Mesenchymal stem cell (in vitro differentiated cells and primary cell): ENCODE results near the gene CHRM2.
A peak's percentile ranks its signal among the peaks of the same experiment; 100 is the strongest.

ENCODE experiments used
- DNase-seq: peaks from one replicate; pipeline ENCODE4 v3.0.0-alpha.2; 2013
- H2AFZ ChIP-seq: one replicate; pipeline ENCODE4 v1.6.1; 2013; ENCODE audit warnings: low read depth, mild to moderate bottlenecking, control low read depth, inconsistent platforms, low read length, moderate library complexity
- H2AK5ac ChIP-seq: 2 replicates; pipeline ENCODE4 v1.6.1; 2013; ENCODE audit warnings: low read length, moderate library complexity, mild to moderate bottlenecking, inconsistent platforms; ENCODE audit not compliant: severe bottlenecking
- H2BK120ac ChIP-seq: one replicate; pipeline ENCODE4 v1.6.1; 2013; ENCODE audit warnings: low read depth, mild to moderate bottlenecking, inconsistent platforms, low read length, moderate library complexity
- H2BK12ac ChIP-seq, 2 experiments: one replicate each; pipeline ENCODE4 v1.6.1; 2013; ENCODE audit warnings: inconsistent platforms in 2 of 2, low read length in 2 of 2, mild to moderate bottlenecking in 2 of 2, moderate library complexity in 2 of 2, control low read depth in 1 of 2
- H2BK15ac ChIP-seq: one replicate; pipeline ENCODE4 v1.6.1; 2013; ENCODE audit warnings: mild to moderate bottlenecking, low read depth, inconsistent platforms; ENCODE audit not compliant: poor library complexity, severe bottlenecking
- H2BK5ac ChIP-seq: 2 replicates; pipeline ENCODE4 v1.6.1; 2013; ENCODE audit warnings: low read depth, mild to moderate bottlenecking, low read length, control low read depth, inconsistent platforms; ENCODE audit not compliant: poor library complexity, severe bottlenecking
- H3K14ac ChIP-seq, 2 experiments: one replicate each; pipeline ENCODE4 v1.6.1; 2013; ENCODE audit warnings: inconsistent platforms in 2 of 2, low read length in 2 of 2, control low read depth in 1 of 2, mild to moderate bottlenecking in 1 of 2, moderate library complexity in 1 of 2
- H3K18ac ChIP-seq, 2 experiments: one replicate each; pipeline ENCODE4 v1.6.1; 2013; ENCODE audit warnings: inconsistent platforms in 2 of 2, low read length in 2 of 2, control low read depth in 1 of 2, low read depth in 1 of 2, mild to moderate bottlenecking in 1 of 2
- H3K23ac ChIP-seq, 2 experiments: one replicate each; pipeline ENCODE4 v1.6.1; 2013; ENCODE audit warnings: inconsistent platforms in 2 of 2, low read length in 2 of 2, mild to moderate bottlenecking in 2 of 2, moderate library complexity in 2 of 2, control low read depth in 1 of 2
- H3K27ac ChIP-seq: 2 replicates; pipeline ENCODE4 v1.5.1; 2013; ENCODE audit warnings: mild to moderate bottlenecking, moderate library complexity, low read length, control low read depth, inconsistent platforms; ENCODE audit not compliant: poor library complexity, severe bottlenecking
- H3K27me3 ChIP-seq, 2 experiments: 2 replicates each; pipeline versions ENCODE4 v1.6.1 to v1.7.0; 2013; ENCODE audit warnings: low read length in 2 of 2, mild to moderate bottlenecking in 2 of 2, moderate library complexity in 2 of 2, control low read depth in 1 of 2, inconsistent platforms in 1 of 2; ENCODE audit not compliant: control insufficient read depth in 1 of 2, insufficient read depth in 1 of 2
- H3K36me3 ChIP-seq, 2 experiments: 2 replicates each; pipeline versions ENCODE4 v1.6.1 to v1.7.0; 2013; ENCODE audit warnings: low read length in 2 of 2, control low read depth in 1 of 2, inconsistent platforms in 1 of 2, low read depth in 1 of 2, mild to moderate bottlenecking in 1 of 2; ENCODE audit not compliant: insufficient read depth in 2 of 2, control insufficient read depth in 1 of 2
- H3K4ac ChIP-seq, 2 experiments: one replicate each; pipeline ENCODE4 v1.6.1; 2013; ENCODE audit warnings: inconsistent platforms in 2 of 2, low read length in 2 of 2, mild to moderate bottlenecking in 2 of 2, moderate library complexity in 2 of 2, control low read depth in 1 of 2, low read depth in 1 of 2
- H3K4me1 ChIP-seq: 2 replicates; pipeline ENCODE4 v1.6.1; 2013; ENCODE audit warnings: low read depth, low read length, control low read depth; ENCODE audit not compliant: control insufficient read depth, insufficient read depth
- H3K4me2 ChIP-seq: 2 replicates; pipeline ENCODE4 v1.6.1; 2013; ENCODE audit warnings: low read length, mild to moderate bottlenecking, inconsistent platforms; ENCODE audit not compliant: poor library complexity, severe bottlenecking
- H3K4me3 ChIP-seq, 2 experiments: 2 replicates each; pipeline versions ENCODE4 v1.5.1 to v1.7.0; 2013; ENCODE audit warnings: low read length in 2 of 2, mild to moderate bottlenecking in 2 of 2, control low read depth in 1 of 2, low read depth in 1 of 2; ENCODE audit not compliant: insufficient read depth in 1 of 2
- H3K79me1 ChIP-seq: replicated peaks from 2 replicates; pipeline ENCODE4 v1.6.1; 2013; ENCODE audit warnings: mild to moderate bottlenecking, control low read depth, low read length, inconsistent platforms; ENCODE audit not compliant: poor library complexity, severe bottlenecking
- H3K9ac ChIP-seq: 2 replicates; pipeline ENCODE4 v1.7.0; 2013; ENCODE audit warnings: mild to moderate bottlenecking, low read length, moderate library complexity
- H3K9me3 ChIP-seq: 2 replicates; pipeline ENCODE4 v1.7.0; 2013; ENCODE audit warnings: mild to moderate bottlenecking, low read length; ENCODE audit not compliant: control insufficient read depth
- H4K8ac ChIP-seq: one replicate; pipeline ENCODE4 v1.6.1; 2013; ENCODE audit warnings: inconsistent platforms, mild to moderate bottlenecking, low read length, moderate library complexity
- H4K91ac ChIP-seq: one replicate; pipeline ENCODE4 v1.6.1; 2013; ENCODE audit warnings: mild to moderate bottlenecking, low read length, inconsistent platforms
- WGBS: methylation state at CpG from one replicate; pipeline ENCODE4 v1.1.7; 2013; ENCODE audit warnings: mixed read lengths; 5-methylcytosine and 5-hydroxymethylcytosine counted together

CHRM2 gene

GRCh38 chr7:137003566-137003965 lies 135.1 kb downstream of the CHRM2 start:
- 87% methylated on average over 2 of the region's 2 CpGs for WGBS

GRCh38 chr7:137005873-137006272 lies 137.4 kb downstream of the CHRM2 start:
- Histone ChIP-seq H2BK120ac (no peak overlapping the region), H3K27me3 (no peaks in the 10 kb centered on the region), H3K9me3 (no peaks in the 10 kb centered on the region), H2BK15ac (no peak overlapping the region), H2AFZ (no peak overlapping the region), H2AK5ac (no peak overlapping the region), H2BK5ac (no peak overlapping the region), H3K4ac (no peak overlapping the region), H4K91ac (no peak overlapping the region), H4K8ac (no peak overlapping the region), H2BK12ac (no peak overlapping the region), H3K27ac (no peak overlapping the region), H3K23ac (no peak overlapping the region), H3K79me1 (no peaks in the 10 kb centered on the region), H3K36me3 (no peaks in the 10 kb centered on the region), H3K18ac (peak overlapping the region in 1 of 2 experiments; percentile 24), H3K14ac (no peak overlapping the region), H3K4me2 (no peak overlapping the region), H3K4me3 (no peak overlapping the region), H3K9ac (no peak overlapping the region), H3K4me1 (peaks cover 1% of the 10 kb centered on the region)
- 97% methylated on average over 3 of the region's 3 CpGs for WGBS
- DNase-seq, result no peak

More at GRCh38 chr7:137003566-137003965, 135.1 kb downstream of the CHRM2 start:
- DNase-seq, result no peak
- no peaks in the 10 kb centered on the region for H3K36me3 ChIP-seq
- H3K23ac ChIP-seq, result no peak overlapping the region
- H2BK15ac ChIP-seq, result no peak overlapping the region
- H2AFZ ChIP-seq, result no peak overlapping the region
- H3K18ac ChIP-seq, result peak overlapping the region in 1 of 2 experiments; percentile 30
- H3K4ac ChIP-seq, result no peak overlapping the region
- H3K4me1 ChIP-seq, result peaks cover 1% of the 10 kb centered on the region
- H3K27me3 ChIP-seq, result no peaks in the 10 kb centered on the region
- H3K14ac ChIP-seq, result no peak overlapping the region
- H3K4me3 ChIP-seq, result no peak overlapping the region
- H2BK120ac ChIP-seq, result peak overlapping the region; percentile 15
- H4K91ac ChIP-seq, result no peak overlapping the region
- no peak overlapping the region for H2BK12ac ChIP-seq
- H2AK5ac ChIP-seq, result no peak overlapping the region
- H3K4me2 ChIP-seq, result no peak overlapping the region
- H4K8ac ChIP-seq, result no peak overlapping the region
- H3K9me3 ChIP-seq, result no peaks in the 10 kb centered on the region
- no peaks in the 10 kb centered on the region for H3K79me1 ChIP-seq
- H3K27ac ChIP-seq, result no peak overlapping the region
- H2BK5ac ChIP-seq, result no peak overlapping the region
- H3K9ac ChIP-seq, result no peak overlapping the region

- no peak overlapping the region for H3K18ac ChIP-seq
- H3K4me3 ChIP-seq, result no peak overlapping the region
- H2BK12ac ChIP-seq, result peak overlapping the region in 1 of 2 experiments; percentile 31
- H2BK120ac ChIP-seq, result no peak overlapping the region
- H3K36me3 ChIP-seq, result no peaks in the 10 kb centered on the region
- peaks cover 1% of the 10 kb centered on the region for H3K4me1 ChIP-seq
- no peak overlapping the region for H2AFZ ChIP-seq
- WGBS, result no CpG with 5 or more reads among the region's 1 CpG
- H2AK5ac ChIP-seq, result no peak overlapping the region
- no peak overlapping the region for H3K4me2 ChIP-seq
- peak; percentile 56 for DNase-seq
- H3K4ac ChIP-seq, result no peak overlapping the region
- no peaks in the 10 kb centered on the region for H3K27me3 ChIP-seq
- no peak overlapping the region for H3K9ac ChIP-seq
- H2BK15ac ChIP-seq, result no peak overlapping the region
- no peaks in the 10 kb centered on the region for H3K79me1 ChIP-seq
- no peak overlapping the region for H3K23ac ChIP-seq
- H3K14ac ChIP-seq, result no peak overlapping the region
- H2BK5ac ChIP-seq, result no peak overlapping the region
- H3K27ac ChIP-seq, result no peak overlapping the region
- no peak overlapping the region for H4K8ac ChIP-seq
- H4K91ac ChIP-seq, result no peak overlapping the region
- H3K9me3 ChIP-seq, result no peaks in the 10 kb centered on the region
Observed at GRCh38 chr7:137006293-137006692, 137.8 kb downstream of the CHRM2 start.

GRCh38 chr7:137007001-137007694 lies 138.7 kb downstream of the CHRM2 start:
- 100% methylated on average over 1 of the region's 3 CpGs for WGBS

More at GRCh38 chr7:137007001-137007694, 138.7 kb downstream of the CHRM2 start:
- Histone ChIP-seq H3K18ac (no peak overlapping the region), H4K8ac (no peak overlapping the region), H3K4me2 (no peak overlapping the region), H3K36me3 (no peaks in the 10 kb centered on the region), H3K4me1 (no peaks in the 10 kb centered on the region), H3K27ac (no peak overlapping the region), H2BK120ac (no peak overlapping the region), H2BK12ac (peak overlapping the region in 1 of 2 experiments; percentile 54), H2BK5ac (no peak overlapping the region), H3K4ac (peak overlapping the region in 1 of 2 experiments; percentile 3), H2AK5ac (no peak overlapping the region), H3K27me3 (no peaks in the 10 kb centered on the region), H2BK15ac (no peak overlapping the region), H3K23ac (no peak overlapping the region), H3K4me3 (no peak overlapping the region), H3K9me3 (no peaks in the 10 kb centered on the region), H3K9ac (no peak overlapping the region), H4K91ac (no peak overlapping the region), H3K79me1 (no peaks in the 10 kb centered on the region), H3K14ac (no peak overlapping the region), H2AFZ (no peak overlapping the region)
- peak; percentile 76 for DNase-seq
